ENCODE measurements around the gene MAP7. TPM values are rescaled to one million over a fixed set of nuclear protein-coding genes. Genes with fewer than 3 reads are reported as not detected.
A peak's percentile ranks its signal among the peaks of the same experiment; 100 is the strongest.
"Not testable (repeated sequence)": the region's sequence is repeated elsewhere in the genome, so short reads cannot be mapped to it uniquely, and the experiment has no call there.

MAP7 gene
- total RNA-seq, 1 experiment from 2014 or later, result 14.8 TPM

DNA sequence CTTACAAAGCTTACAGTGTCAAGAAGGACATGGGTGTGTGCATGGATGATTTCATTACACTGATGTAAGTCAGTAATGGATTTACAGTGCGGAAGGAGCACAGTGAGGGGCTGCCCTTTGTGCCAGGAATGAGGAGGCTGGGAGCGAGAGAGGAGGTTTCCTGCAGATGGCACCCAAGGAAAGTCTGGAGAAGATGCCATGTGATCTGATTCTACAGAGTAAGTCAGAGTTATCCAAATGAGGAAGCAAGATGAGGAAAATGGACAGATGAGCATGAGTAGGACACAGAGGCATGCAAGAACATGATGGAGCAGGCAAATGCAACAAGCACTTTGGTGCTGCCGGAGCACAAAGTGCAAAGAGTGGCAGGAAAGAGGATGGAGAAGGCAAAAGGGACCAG lies 29.7 kb downstream of the MAP7 start:
- in situ Hi-C loops (cut with HindIII; ENCODE audit: low pct_unique_long_range_greater_than_20kb, low sequenced_read_pairs), result no loop called here
- DNase-seq (ENCODE audit: low read depth), result no peak

DNA sequence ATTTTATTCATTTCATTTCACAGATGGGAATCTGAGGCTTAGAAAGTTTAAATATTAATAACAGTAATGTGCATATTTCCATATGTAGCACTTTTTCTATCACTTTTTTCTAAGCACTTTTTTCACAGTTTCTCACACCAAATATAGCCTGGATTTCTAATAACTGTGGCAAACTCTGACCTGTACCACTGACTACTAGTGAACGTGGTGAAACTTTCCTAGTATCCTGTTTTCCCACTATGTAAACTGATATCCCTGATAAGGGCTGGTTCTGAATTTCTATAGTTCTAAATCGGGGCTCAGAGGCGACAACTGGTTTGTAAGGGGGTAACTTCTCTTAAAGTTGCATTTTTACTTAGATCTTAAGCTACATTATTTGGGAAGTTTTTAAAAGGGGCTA lies 32.6 kb downstream of the MAP7 start:
- in situ Hi-C loops (cut with HindIII; ENCODE audit: low pct_unique_long_range_greater_than_20kb, low sequenced_read_pairs), result no loop called here
- no peak for DNase-seq (ENCODE audit: low read depth)

DNA sequence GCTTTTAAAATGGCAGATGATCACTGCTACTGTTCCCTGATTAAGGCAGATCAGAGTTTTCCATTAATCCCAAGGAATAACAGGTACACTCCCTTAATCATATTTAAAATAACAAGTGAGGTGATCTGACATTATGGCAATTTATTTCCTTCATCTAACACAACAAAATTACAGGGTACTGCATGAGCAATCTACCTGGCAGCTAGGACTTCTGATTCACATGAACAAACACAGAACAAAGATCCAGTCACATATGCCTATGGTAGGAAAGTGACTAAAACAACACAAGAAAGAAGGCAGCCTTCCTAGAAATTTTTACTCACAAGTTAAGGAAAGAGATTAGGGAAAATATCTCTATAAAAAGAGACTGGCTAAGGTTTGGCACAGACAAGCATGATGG lies 33.2 kb downstream of the MAP7 start:
- peak; percentile 50 for DNase-seq (ENCODE audit: low read depth)

DNA sequence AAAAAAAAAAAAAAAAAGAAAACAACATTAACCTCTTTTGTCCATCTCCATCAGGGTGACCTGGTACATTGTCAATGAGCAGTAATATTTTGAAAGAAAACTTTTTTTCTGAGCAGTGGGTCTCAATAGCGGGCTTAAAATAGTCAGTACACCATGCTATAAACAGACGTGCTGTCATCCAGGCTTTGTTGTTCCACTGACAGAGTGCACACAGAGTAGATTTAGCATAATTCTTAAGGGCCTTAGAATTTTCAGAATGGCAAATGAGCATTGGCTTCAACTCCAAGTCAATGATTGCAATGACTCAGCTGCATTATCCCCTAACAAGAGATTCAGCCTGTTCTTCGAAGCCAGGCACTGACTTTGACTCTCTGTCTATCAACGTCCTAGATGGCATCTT lies 35.6 kb downstream of the MAP7 start:
- in situ Hi-C loops (cut with HindIII; ENCODE audit: low pct_unique_long_range_greater_than_20kb, low sequenced_read_pairs), result no loop called here
- DNase-seq (ENCODE audit: low read depth), result no peak

More for the DNA sequence above, 33.2 kb downstream of the MAP7 start:
- in situ Hi-C loops (cut with HindIII; ENCODE audit: low pct_unique_long_range_greater_than_20kb, low sequenced_read_pairs), result no loop called here

DNA sequence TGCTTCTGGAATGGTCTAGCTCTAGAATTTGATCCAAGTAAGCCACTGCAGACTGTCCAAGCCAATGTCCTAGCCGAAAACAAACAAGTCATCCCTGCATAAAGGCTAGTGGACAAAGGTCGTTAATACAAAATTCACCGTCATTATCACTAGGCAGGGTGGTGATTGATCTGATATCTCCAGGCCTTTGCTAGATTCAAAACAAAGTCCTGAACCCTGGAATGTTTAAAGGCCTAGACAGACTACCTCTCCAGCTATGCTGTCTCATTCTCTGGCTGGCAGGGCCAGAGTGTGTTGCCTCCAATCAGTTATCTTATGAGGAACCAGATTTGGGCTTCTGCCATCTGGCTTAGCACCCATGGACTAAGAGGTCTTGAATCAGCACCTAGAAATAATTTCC lies 38.3 kb downstream of the MAP7 start:
- DNase-seq (ENCODE audit: low read depth), result no peak
- in situ Hi-C loops (cut with HindIII; ENCODE audit: low pct_unique_long_range_greater_than_20kb, low sequenced_read_pairs), result no loop called here

DNA sequence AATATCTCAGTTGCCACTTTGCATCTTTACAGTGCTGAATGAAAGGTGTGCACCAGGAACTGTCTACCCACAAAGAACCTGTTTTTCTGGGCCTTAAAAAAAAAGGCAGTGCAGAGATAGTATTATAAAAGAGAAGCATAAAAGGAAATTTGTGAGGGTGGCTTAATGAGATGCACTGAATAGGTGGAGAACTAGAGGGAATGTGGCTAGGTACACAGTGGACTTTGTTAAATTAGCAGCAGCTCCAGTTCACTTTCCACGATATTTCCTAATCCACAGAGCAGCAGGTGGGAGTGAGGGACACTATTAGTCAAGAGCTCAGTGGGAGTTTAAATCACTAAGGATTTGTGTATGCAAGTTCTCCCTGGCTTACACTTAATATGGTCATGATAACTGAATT lies 38.8 kb downstream of the MAP7 start:
- in situ Hi-C loops (cut with HindIII; ENCODE audit: low pct_unique_long_range_greater_than_20kb, low sequenced_read_pairs), result no loop called here
- DNase-seq (ENCODE audit: low read depth), result no peak

DNA sequence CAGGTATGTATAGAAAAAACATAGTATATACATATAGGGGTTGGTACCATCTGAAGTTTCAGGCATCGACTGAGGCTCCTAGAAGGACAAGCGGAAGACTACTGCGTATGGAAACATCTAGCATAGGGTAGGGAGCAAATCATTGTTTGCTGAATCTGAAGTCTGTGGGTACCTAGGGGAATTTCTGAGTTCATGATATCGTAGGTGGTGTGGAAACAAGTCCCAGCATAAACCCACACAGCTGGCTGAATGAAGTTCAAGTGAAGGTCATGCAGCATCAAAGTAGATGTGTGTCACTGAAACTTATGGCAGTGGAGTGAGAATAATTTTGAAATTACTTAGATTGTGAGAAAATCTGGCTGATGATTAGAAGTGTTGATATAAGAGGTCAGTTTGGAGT lies 39.4 kb downstream of the MAP7 start:
- no peak for DNase-seq (ENCODE audit: low read depth)
- in situ Hi-C loops (cut with HindIII; ENCODE audit: low pct_unique_long_range_greater_than_20kb, low sequenced_read_pairs), result no loop called here

DNA sequence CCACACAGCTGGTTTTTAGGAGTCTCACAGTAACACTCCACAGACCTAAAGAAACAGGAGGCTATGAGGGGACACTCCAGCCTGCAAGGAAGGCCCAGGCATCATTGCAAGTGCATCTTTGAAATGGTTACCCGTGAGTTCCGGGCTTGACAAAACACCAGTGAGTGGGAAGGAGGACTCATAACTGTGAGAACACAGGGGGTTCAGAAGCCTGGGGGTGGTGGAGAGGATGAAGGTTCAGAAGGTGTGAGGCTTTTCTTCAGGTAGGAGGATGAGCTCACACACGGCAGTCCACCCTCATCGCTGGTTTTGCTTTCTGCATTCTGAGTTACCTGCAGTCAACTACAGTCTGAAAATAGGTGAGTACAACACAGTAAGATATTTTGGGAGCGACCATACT lies 39.9 kb downstream of the MAP7 start:
- DNase-seq (ENCODE audit: low read depth), result no peak
- in situ Hi-C loops (cut with HindIII; ENCODE audit: low pct_unique_long_range_greater_than_20kb, low sequenced_read_pairs), result no loop called here

DNA sequence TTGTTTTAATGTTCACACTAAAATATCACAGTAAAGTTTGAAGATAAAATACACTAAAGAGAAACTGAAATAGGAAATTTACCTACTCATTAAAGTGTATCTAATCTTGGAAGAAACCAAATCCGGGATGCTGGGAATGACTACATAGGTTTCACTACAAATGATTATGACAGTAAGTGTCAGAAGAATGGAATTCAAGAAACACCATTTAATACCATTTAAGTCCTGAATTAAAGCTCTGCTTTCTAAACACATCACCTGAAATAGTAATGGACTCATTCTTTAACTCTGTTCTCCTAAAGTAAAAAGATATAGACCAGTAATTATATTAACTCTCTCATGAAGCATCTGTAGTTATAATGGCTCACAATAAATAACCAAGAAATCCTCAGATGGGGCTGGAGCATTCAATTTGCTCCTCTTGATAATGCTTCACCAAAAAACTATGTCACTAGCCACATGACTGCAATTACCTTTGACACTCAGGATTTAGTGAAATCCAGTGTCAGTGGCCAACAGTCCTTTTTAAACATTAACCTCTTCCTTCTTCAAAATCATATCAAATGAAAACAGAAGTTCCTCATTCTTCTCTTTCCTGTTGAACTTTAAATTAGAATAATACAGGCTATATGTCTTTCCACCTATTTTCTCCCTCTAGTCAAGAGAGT lies 41.4 kb downstream of the MAP7 start:
- peak; percentile 42 for DNase-seq (ENCODE audit: low read depth)
- in situ Hi-C loops (cut with HindIII; ENCODE audit: low pct_unique_long_range_greater_than_20kb, low sequenced_read_pairs), result no loop called here

DNA sequence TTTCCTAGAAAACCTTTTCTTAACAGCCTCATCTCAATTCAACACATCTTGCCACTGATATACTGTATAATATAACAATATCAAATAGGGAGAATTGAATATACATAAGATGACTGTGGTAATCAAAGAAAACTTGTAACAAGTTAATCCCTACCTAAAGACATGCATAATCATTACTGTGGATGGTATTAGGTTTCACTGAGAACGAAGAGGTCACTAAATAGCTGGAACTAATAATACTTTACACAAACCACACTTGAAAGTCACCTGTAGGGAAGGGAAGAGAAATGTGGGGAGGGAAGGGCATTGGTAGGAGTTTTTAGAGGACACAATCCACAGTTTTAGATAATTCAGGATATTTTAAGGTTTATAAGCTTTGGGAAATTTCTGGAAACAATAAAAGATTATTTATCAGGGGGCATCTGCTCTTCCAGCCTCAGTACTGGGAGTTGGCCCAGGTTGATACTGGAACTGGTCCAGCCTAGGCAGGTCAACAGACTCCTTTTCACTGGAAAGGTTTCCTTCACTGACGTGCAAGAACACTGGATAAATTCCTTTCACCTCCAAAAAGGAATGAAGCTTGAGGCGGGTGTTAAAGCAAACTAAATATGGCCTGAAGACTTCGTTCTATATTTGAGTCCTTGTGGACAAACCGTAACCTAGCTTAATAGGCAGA lies 44.0 kb downstream of the MAP7 start:
- no peak for DNase-seq (ENCODE audit: low read depth)
- in situ Hi-C loops (cut with HindIII; ENCODE audit: low pct_unique_long_range_greater_than_20kb, low sequenced_read_pairs), result no loop called here

DNA sequence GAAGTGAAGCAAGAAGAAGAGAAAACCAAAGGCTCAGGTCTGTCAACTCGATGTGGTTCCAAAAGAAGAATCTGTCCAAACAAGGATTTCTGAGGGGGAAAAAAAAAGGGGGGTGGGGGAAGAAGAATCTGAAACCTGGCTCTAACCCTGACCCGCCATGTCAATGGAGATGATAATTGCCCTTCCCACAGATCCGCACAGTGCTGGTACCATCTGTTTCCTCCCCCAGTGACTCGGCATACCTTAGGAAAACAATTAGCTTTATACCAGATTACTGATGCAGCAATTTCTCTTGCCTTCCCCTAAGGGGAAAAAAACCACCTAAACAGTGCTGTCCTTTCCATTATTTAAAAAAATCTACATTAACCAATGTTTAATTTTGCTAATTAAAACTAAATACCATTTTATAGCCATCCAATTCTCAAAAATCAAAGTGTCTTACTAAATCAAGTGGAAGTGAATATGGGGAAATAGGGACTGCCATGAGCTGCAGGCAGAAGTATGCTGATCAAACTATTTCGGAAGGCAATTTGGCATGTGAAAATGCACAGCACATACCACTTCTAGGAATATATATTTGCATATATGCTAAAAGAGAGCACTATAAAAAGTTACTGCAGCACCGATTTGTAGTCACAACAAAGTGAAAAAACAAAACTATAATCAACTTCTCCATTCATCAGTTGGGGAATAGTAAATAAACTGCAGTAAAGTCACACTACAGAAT lies 46.8 kb downstream of the MAP7 start:
- in situ Hi-C loops (cut with HindIII; ENCODE audit: low pct_unique_long_range_greater_than_20kb, low sequenced_read_pairs), result no loop called here

DNA sequence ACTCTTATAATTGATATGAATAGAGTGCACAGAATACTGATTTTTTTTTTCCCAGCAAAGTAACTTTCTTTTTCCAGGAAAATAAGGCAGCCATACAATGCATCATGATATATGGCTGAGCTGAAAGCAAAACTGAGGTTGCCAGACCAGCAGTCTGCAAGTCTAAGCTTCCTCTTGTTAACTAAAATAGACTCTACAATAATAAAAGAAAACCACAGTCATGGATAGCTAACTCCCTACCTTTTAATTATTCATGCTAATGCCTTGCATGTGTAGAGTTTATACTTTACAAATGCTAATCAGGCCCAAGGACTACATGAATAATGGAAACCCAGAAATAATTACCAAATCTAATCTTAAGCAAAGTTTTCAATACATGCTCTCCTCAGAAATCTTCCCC lies 47.4 kb downstream of the MAP7 start:
- in situ Hi-C loops (cut with HindIII; ENCODE audit: low pct_unique_long_range_greater_than_20kb, low sequenced_read_pairs), result no loop called here
- DNase-seq (ENCODE audit: low read depth), result no peak

More for the DNA sequence above, 46.8 kb downstream of the MAP7 start:
- DNase-seq (ENCODE audit: low read depth), result peak; percentile 24

DNA sequence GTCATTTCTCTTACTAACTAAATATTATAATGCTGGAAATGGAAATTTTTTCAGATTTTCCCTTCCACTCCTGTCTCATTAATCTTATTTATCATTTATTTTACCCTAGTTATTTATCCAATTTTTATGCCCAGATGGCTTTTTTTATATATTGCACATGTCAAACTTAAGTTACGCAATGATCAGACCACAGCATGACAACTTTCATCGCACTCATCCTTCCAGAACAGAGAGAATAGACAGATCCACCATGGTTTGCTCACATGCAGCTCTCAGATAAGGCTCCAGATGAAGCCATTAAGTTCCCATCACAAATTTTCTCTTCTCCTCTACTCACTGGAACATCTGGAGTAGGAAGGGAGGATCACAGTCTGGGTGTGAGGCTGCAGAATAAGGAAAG lies 48.7 kb downstream of the MAP7 start:
- no peak for DNase-seq (ENCODE audit: low read depth)
- in situ Hi-C loops (cut with HindIII; ENCODE audit: low pct_unique_long_range_greater_than_20kb, low sequenced_read_pairs), result no loop called here

DNA sequence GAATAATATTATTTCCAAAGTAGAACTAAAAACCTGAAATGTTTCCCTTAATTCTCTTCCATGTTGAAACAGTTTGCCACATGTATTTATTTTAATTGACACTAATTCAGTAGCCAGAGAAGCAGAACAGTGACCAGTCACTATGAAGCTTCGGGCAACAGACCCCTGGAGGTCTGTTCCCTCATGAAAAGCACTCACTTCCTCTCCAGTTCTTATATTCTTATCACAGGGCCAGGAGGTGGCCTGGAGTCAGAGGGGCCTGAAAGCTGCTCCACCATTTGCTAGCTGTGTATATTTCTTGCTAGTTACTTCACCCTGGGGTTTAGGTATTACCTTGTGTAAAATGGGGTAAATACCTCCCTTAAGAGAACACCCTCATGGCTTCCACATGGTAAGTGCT lies 49.1 kb downstream of the MAP7 start:
- in situ Hi-C loops (cut with HindIII; ENCODE audit: low pct_unique_long_range_greater_than_20kb, low sequenced_read_pairs), result no loop called here

DNA sequence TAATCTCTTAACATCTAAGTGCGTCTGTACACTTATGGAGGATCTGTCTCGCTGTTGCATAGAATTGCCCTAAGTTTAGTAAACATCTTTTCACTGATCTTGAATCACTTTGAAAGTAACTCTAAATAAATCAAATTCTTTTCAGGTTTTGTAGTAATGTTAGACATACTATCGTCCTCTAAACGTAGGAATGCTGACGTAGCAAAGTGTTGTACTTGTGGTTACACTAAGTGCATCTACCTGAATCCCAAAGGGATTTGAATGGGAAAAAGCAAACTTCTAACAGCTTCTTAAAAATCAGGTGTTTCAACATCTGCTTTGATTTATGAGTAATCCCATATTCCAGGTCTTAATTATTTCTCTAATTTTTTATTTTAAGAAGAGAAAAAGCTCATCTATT lies 49.8 kb downstream of the MAP7 start:
- in situ Hi-C loops (cut with HindIII; ENCODE audit: low pct_unique_long_range_greater_than_20kb, low sequenced_read_pairs), result no loop called here
- no peak for DNase-seq (ENCODE audit: low read depth)

More for the DNA sequence above, 49.1 kb downstream of the MAP7 start:
- no peak for DNase-seq (ENCODE audit: low read depth)

DNA sequence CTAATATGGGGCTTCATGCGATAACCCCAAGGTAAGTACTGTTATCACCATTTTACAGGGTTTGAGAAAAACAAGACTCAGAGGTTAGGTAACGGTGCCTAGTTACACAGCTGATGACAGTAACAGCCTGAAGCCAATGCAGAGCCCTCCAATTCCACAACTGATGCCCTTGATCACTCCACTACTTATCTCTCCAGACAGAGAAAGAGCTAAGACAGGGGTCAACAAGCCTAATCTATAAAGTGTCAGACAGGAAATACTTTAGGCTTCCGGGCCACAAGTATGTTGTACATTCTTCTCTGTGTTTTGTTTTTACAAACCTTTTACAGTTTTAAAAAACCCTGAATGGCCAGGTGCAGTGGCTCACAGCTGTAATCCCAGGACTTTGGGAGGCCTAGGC lies 50.9 kb downstream of the MAP7 start:
- no peak for DNase-seq (ENCODE audit: low read depth)
- in situ Hi-C loops (cut with HindIII; ENCODE audit: low pct_unique_long_range_greater_than_20kb, low sequenced_read_pairs), result no loop called here

DNA sequence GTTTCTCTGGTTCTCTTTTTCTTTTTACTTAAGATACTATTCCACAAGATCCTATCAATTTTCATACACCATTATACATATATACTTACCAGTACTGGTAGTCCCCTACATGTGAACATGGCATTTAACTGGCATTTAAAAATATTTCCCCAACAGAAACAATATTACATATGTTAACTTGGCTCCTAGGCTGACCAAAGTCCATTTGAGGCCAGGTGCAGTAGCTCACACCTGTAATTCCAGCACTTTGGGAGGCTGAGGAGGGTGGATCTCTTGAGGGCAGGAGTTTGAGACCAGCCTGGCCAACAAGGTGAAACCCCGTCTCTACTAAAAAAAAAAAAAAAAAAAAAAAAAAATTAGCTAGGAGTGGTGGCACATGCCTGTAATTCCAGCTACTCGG lies 53.8 kb downstream of the MAP7 start:
- DNase-seq (ENCODE audit: low read depth); in situ Hi-C loops (cut with HindIII; ENCODE audit: low pct_unique_long_range_greater_than_20kb, low sequenced_read_pairs): not testable (repeated sequence)

DNA sequence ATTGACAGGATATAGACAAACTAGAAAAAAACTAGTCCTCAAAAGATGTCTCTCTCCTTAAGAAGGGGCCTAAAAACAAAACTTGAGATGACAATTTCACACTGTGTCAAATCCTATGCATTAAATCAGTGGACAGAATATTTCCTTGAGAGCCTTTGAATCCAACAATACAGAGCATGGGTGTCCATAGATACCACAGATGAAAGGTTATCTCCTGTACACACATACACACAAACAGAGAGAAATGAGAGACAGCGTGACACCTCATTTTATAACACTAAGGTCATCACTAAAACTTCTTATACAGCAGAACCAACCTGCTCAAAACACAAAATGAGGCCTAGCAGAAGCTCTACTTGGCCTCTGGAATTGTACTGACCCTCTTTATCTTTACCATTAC lies 55.5 kb downstream of the MAP7 start:
- DNase-seq (ENCODE audit: low read depth), result no peak
- in situ Hi-C loops (cut with HindIII; ENCODE audit: low pct_unique_long_range_greater_than_20kb, low sequenced_read_pairs), result no loop called here

DNA sequence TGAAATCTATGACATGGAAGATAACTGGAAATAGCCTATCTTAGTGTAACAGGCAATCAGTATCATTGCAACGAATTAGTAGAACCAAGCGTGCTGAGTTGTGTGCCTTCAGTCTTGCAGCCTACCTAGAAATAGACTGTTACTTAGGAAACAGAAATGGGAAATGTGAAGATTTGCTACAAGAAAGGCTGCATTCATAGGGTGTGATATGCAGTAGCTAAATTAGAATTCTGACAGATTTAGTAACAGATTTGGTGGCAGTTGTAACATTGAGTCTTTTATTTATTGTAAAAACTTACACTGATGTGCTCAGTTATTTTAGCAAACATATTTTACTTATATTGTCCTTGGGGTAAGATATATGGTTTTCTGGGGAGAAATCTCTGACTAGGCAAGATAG lies 56.2 kb downstream of the MAP7 start:
- in situ Hi-C loops (cut with HindIII; ENCODE audit: low pct_unique_long_range_greater_than_20kb, low sequenced_read_pairs), result no loop called here
- no peak for DNase-seq (ENCODE audit: low read depth)

DNA sequence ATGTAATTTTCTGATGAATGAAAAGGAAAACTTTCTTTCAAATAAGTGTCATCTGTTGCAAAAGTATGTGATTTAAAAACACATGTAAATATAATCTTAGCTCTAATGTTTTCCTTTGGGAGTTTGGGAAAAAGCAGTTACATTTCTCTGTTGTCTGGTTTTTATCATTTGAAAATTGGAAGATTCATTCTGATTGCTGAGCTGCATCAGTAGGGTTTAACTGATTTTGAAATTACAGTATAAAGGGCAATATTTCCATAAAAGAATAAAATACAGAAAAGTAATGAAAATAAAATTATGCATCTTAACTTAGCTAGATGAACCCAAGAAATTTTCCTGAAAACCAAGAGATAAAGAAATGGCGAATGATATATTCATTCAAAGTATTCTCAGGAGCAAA lies 57.8 kb downstream of the MAP7 start:
- in situ Hi-C loops (cut with HindIII; ENCODE audit: low pct_unique_long_range_greater_than_20kb, low sequenced_read_pairs), result no loop called here

More for the DNA sequence above, 57.8 kb downstream of the MAP7 start:
- DNase-seq (ENCODE audit: low read depth), result no peak

All from Caki2 (cell line).